PFSK-1 (cell line): ENCODE measurements around the gene SPECC1.

ENCODE experiments used
- FOXP2 ChIP-seq: optimal IDR thresholded peaks from 2 replicates; pipeline ENCODE3; 2011; ENCODE audit warnings: borderline replicate concordance, control low read depth, inconsistent platforms; ENCODE audit not compliant: insufficient read depth; ENCODE audit errors: extremely low read length, extremely low read depth
- POLR2AphosphoS5 ChIP-seq: IDR thresholded peaks from 2 replicates; pipeline ENCODE4 v1.6.1; 2012; ENCODE audit warnings: low read depth, mild to moderate bottlenecking, control low read depth, low read length, moderate library complexity
- REST ChIP-seq, 2 experiments: IDR thresholded peaks; 2 replicates each; pipeline versions ENCODE4 v1.6.1 to v1.8.0; 2011 to 2012; ENCODE audit warnings: low read depth in 2 of 2, low read length in 2 of 2, control low read depth in 1 of 2, inconsistent platforms in 1 of 2, mild to moderate bottlenecking in 1 of 2, moderate library complexity in 1 of 2; ENCODE audit not compliant: insufficient read depth in 1 of 2
- SIN3A ChIP-seq: IDR thresholded peaks from 2 replicates; pipeline ENCODE4 v1.6.1; 2012; ENCODE audit warnings: mild to moderate bottlenecking, low read length, moderate library complexity, borderline replicate concordance; ENCODE audit not compliant: insufficient read depth
- TAF1 ChIP-seq: IDR thresholded peaks from 2 replicates; pipeline ENCODE4 v1.6.1; 2012; ENCODE audit warnings: low read length, control low read depth, borderline replicate concordance; ENCODE audit not compliant: insufficient read depth

Gene SPECC1

GRCh38 chr17:20294120-20294519 is 285.0 kb downstream of the SPECC1 start:
- TF ChIP-seq POLR2AphosphoS5 (no peak), REST (IDR thresholded peaks at IDR 0.05; ENCODE audit: insufficient read depth in 1 of 2, low read depth in 2 of 2, low read length in 2 of 2) (no peak), FOXP2 (no peak), TAF1 (no peak), SIN3A (no peak)

GRCh38 chr17:20299013-20299412 is 289.9 kb downstream of the SPECC1 start:
- TF ChIP-seq FOXP2 (no peak), POLR2AphosphoS5 (no peak), REST (IDR thresholded peaks at IDR 0.05; ENCODE audit: insufficient read depth in 1 of 2, low read depth in 2 of 2, low read length in 2 of 2) (no peak), SIN3A (no peak), TAF1 (no peak)

- TF ChIP-seq FOXP2: no peak
- no peak for TF ChIP-seq POLR2AphosphoS5
- TF ChIP-seq REST (IDR thresholded peaks at IDR 0.05; ENCODE audit: insufficient read depth in 1 of 2, low read depth in 2 of 2, low read length in 2 of 2): no peak
- no peak for TF ChIP-seq SIN3A
- TF ChIP-seq TAF1: no peak
Observed at GRCh38 chr17:20300436-20300934, 291.3 kb downstream of the SPECC1 start.

- TF ChIP-seq SIN3A: no peak
- no peak for TF ChIP-seq FOXP2
- no peak for TF ChIP-seq POLR2AphosphoS5
- no peak for TF ChIP-seq TAF1
- TF ChIP-seq REST (IDR thresholded peaks at IDR 0.05; ENCODE audit: insufficient read depth in 1 of 2, low read depth in 2 of 2, low read length in 2 of 2): no peak
Observed at GRCh38 chr17:20302246-20302917, 293.2 kb downstream of the SPECC1 start.

- no peak for TF ChIP-seq REST (IDR thresholded peaks at IDR 0.05; ENCODE audit: insufficient read depth in 1 of 2, low read depth in 2 of 2, low read length in 2 of 2)
- no peak for TF ChIP-seq SIN3A
- no peak for TF ChIP-seq TAF1
- TF ChIP-seq FOXP2: no peak
- TF ChIP-seq POLR2AphosphoS5: no peak
Observed at GRCh38 chr17:20304961-20305360, 295.8 kb downstream of the SPECC1 start.
